Sigmoid colon (tissue), 4 donors: Measurements from ENCODE around the gene EXO1.

ENCODE experiments used
- EP300 ChIP-seq, 4 donors: sonication (generic); formaldehyde crosslinking; IDR thresholded peaks; one replicate each; pipeline ENCODE4 v1.6.1; 2017; ENCODE audit warnings: antibody characterized with exemption in 4 of 4
- POLR2A ChIP-seq, 2 donors: fragments of 450-650 bp; IDR thresholded peaks; one replicate each; pipeline ENCODE4 v1.6.1; 2016; ENCODE audit warnings: antibody characterized with exemption in 2 of 2, mild to moderate bottlenecking in 2 of 2, moderate library complexity in 2 of 2
- POLR2AphosphoS5 ChIP-seq, 4 donors: sonication (generic); formaldehyde crosslinking; IDR thresholded peaks; one replicate each; pipeline ENCODE4 v1.6.1; 2017; ENCODE audit warnings: antibody characterized with exemption in 4 of 4
- TF ChIP-seq, protein P1 (sequence below), 4 experiments: fragments of 450-650 bp in 3 of 4; fragments of 200-600 bp in 1 of 4; IDR thresholded peaks; one replicate each; pipeline ENCODE4 v1.5.1; 2016 to 2019; ENCODE audit warnings: antibody characterized with exemption in 4 of 4, mild to moderate bottlenecking in 3 of 4, moderate library complexity in 2 of 4

DNA sequence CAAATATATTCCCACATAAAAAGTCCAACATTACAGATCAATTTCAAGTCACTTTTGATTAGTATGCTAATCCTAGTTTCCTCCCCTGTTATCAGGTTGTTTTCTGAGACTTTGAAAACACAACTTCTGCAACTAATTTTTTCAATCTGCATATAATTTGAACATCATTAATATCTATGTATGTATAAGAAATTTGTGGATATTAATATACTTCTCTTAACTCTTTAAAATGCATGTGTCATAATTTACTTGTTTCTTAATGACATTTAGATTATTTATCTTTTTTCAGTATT lies 48.6 kb downstream of the EXO1 start:
- TF ChIP-seq POLR2AphosphoS5 (IDR thresholded peaks at IDR 0.05) (no peak), POLR2A (IDR thresholded peaks at IDR 0.05) (no peak), EP300 (IDR thresholded peaks at IDR 0.05) (no peak)
- TF ChIP-seq, protein P1, sequence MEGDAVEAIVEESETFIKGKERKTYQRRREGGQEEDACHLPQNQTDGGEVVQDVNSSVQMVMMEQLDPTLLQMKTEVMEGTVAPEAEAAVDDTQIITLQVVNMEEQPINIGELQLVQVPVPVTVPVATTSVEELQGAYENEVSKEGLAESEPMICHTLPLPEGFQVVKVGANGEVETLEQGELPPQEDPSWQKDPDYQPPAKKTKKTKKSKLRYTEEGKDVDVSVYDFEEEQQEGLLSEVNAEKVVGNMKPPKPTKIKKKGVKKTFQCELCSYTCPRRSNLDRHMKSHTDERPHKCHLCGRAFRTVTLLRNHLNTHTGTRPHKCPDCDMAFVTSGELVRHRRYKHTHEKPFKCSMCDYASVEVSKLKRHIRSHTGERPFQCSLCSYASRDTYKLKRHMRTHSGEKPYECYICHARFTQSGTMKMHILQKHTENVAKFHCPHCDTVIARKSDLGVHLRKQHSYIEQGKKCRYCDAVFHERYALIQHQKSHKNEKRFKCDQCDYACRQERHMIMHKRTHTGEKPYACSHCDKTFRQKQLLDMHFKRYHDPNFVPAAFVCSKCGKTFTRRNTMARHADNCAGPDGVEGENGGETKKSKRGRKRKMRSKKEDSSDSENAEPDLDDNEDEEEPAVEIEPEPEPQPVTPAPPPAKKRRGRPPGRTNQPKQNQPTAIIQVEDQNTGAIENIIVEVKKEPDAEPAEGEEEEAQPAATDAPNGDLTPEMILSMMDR (IDR thresholded peaks at IDR 0.05): no peak
